ENCODE data around the gene STX19.
A peak's percentile ranks its signal among the peaks of the same experiment; 100 is the strongest.

DNA sequence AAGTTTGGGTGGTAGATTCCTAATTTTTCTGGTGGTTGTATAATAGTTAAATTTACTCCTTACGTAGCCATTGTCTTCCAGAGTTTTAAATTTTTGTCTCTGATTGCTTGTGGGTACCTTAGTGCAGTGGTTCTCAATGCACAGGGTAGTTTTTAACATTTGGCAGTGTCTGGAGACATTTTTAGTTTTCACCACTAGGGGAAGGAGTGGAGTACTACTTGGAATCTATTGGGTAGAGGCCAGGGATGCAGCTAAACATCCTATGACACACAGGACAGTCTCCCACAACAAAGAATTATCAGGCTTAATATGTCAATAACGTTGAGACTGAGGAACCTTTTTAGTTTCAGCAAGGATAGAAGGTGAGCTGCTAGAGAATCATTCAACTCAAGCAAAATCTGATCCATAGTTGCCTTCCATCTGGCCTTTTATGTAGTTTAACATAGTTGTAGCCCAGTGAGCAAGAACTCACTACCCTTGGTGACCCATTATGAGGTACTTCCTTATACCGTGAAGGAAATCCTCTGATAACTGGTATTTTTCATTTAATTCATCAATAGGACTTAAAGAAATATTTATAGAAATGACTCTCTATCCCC, 8.6 kb upstream of the STX19 start:
- TF ChIP-seq CTCF (IDR thresholded peaks at IDR 0.05) (peak; percentile 10 to 39 (median 17)), POLR2A (IDR thresholded peaks at IDR 0.05) (no peak), EP300 (IDR thresholded peaks at IDR 0.05) (no peak)

Data from tibial nerve (tissue), 4 donors.